ENCODE data around the gene CLCN1.

Gene CLCN1

DNA sequence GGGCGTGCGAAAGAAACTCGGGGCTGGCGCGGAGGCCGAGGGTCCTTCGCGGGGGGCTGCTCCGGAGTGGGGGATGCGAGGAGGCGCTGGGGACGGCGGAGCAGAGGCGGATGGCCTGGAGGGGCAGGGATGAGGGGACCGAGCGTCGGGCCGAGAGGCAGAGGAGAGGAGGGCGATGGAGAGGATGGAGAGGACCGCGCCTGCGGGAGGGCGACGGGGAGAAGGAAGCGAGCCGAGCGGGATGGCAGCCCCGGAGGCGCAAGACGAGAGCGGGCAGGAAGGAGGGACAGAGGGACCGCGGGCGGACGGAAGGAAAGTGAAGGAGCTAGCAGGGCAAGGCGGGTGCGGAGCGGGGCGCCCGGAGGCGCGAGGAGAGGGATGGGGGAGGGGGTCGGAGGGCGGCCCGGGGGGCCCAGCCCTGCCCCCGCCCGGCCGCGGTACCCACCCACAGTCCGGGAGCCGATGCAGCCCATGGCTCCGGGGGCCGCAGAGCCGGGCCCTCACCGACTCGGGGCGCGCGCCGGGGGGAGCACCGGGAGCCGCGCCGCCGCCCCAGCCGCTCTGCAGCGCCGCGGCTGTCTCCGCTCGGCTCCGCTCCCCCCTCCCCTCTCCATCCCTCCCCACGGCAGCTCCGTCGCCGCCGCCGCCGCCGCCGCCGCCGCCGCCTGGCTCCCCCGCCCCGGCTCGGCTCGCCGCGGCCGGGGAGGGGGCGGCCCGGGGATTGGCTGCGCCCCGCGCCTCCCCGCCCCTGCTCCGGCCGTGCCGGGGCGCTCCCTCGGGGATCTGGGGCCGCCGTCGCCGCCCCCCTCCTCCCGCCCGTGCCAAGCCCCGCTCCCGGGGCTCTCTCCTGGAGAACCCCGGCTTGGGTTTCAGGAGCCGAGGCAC, 46.5 kb downstream of the CLCN1 start, which contains the start of gene FAM131B:
FAM131B (minus strand) TSS at position 583 of the 885 bp plus-strand sequence; CDS start at position 473, 110 bp downstream.
- no peak for DNase-seq (ENCODE audit: low read depth in 2 of 3, low spot score in 2 of 3)

DNA sequence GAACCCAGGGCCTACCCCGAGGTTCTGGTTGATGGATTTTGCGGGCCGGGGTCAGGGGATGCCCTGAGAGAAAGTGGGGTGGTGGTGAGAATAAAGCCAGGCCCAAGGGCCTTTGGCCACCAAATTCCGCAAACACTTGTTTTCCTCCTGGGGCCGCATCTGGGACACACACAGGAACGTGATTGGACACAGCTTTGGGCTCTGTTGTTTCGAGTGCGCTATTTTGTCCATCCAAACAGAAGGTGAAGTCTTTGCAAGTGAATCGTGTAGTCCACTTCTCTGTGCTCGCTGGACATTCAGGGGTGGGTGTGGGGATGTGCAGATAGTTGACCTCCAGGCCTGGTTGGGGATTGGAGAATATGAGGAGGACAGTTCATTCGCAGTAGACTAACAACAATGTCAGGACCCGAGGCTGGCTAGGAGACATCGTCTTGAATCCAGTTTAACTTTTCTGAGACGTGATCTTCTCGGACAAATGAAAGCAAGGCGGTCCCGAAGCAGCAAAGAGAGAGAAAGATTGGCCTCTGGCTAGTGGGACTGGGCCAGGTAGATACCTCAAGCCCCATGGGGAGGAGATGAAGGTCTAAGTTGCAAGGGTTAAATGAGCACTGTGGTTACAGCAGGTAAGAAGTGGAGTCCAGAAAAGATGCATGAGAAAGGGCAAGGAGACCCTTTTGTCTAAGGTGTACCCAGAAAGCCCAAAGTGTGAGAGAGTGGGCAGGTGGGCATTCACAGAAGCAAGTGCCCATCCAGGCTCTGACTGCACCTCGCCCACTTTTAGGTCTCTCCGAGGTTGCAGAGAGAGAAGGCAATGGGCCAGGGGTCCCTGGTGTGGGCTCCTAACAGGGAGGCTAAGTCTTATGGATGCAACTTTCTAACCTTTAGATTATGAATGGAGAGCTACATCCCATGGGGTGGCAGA, 47.4 kb downstream of the CLCN1 start:
- DNase-seq (ENCODE audit: low read depth in 2 of 3, low spot score in 2 of 3), result no peak

DNA sequence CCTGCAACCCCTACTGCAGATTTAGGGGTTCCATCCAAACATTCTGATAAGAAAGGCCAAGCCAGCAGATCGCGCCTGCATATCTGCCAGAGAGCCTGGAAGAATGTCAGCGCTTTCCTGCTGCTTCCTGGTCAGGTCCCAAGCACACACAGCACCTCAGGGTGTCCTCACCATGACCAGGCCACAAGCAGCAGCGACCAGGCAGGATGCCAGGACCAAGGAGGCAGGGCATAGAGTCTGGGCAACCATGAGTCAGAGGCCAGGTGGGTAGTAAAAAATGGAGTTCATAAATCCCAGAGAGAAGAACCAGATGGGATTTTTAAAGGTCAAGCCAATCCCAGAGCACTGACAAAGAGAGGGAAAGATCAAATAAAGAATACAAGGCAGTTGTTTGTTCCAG, 52.1 kb downstream of the CLCN1 start:
- DNase-seq (ENCODE audit: low read depth in 2 of 3, low spot score in 2 of 3), result no peak

DNA sequence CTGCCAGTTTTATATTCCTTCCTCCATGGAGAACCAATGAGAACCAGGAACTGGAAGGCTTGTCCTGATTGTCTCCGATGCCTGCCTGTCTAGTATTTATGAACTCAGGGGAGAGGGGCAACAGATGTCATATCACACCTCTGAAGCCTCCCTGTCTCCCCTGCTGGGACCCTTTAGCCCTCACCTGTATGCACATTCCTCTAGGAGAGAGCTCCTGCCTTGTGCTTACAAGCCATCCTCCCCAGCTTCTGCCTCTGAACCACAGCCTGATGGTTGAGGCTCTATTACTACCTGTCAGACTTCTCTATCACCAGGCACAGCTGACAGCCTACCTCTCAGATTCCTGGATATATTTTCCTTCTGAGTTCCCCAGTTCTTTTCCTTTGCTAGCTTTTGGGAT, 52.5 kb downstream of the CLCN1 start:
- no peak for DNase-seq (ENCODE audit: low read depth in 2 of 3, low spot score in 2 of 3)

DNA sequence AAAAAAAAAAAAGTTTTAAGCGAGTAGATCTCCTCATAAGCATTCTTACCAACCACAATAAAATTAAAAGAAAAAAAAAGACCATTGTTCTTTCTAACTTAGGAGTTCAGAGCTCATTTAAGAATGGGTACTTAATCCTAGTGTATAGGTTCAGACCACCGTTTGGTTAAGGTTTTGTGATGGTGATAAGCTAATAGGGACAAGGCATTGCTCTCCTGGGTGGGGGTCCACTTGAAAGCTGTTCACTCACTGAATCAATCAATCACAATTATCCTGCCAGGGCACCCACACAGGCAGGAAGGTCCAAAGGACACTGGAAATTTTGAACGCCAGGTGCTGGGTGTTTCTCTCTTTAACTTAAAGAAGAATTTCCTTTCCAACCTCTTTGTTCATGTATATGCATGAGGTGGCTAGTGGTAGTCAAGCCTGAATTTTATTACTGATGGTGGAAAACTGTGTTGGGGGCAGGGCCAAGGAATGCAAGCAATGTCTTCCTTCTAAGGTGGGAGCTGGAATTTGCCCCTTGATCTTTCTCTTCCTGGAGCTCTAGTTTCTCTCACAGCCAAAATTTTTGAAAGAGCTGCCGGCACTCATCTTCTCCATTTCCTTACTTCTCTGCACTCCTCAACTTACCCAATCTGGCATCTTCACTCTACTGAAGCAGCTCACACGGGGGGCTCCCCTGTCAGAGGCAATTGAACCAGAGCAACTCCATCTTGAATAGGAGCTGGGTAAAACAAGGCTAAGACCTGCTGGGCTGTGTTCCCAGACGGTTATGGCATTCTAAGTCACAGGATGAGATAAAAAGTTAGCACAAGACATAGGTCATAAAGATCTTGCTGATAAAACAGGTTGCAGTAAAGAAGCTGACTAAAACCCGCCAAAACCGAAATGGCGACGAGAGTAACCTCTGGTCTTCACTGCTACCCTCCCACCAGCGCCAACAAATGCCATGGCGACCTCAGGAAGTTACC, 54.1 kb downstream of the CLCN1 start:
- no peak for DNase-seq (ENCODE audit: low read depth in 2 of 3, low spot score in 2 of 3)

DNA sequence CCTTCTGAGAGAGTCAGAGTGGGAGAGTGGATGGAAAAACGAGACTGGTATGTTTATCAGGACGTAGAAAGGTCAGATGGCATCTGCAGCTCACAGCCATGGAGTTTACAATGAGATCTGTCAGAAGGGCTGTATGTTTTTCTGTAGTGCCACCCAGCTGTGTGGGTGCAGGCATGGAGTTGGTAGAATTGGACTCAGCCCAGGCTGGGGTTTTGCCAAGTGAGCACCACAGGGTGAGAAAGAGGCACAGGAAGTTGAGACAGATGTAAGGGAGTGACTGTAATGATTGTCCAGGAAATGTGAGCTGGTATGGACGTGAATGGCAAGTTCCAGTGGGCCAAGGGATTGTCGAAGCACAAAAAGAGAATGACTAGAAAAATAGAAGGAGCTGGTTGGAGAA, 56.2 kb downstream of the CLCN1 start:
- peak in 1 of 3 experiments; percentile 23 for DNase-seq (ENCODE audit: low read depth in 2 of 3, low spot score in 2 of 3)

DNA sequence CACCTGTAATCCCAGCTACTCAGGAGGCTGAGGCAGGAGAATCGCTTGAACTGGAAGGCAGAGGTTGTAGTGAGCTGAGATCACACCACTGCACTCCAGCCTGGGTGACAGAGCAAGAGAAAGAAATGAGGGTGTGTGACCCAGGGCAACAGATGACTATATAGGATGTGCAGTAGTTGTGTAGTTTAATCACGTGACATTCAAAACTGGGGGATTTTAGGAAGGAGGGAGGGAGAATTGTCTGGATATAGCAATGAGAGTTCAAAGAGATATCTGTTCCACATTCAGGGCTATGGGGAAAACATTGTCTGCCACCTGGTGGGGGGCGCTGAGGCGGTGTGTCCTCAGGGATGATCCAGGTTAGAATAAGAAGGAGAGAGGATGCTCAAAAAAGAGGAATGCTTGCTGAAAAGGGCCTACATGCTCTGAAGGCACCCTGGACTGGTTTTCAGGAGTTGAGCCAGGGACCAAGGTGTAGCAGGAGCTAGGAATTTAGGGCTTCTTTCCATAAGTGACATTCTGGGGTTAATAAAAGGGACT, 57.4 kb downstream of the CLCN1 start:
- no peak for DNase-seq (ENCODE audit: low read depth in 2 of 3, low spot score in 2 of 3)

DNA sequence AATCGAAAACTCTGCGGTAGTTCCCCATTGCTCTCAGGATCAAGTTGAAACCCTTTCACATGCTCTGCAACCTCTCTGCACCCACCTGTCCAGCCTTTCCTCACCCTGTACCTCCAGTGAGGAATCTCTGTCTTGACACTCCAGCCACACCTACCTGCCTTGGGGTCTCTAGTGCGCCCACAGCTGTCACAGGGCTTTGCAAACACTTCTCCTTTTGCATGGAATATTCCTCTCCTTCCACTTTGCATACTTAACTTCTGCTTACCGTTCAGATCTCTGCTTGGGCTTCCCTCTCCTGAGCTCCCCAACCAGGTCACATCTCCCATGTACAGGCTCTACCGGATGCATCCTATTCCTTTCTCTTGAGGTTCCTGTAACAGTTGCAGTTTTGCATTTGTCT, 58.6 kb downstream of the CLCN1 start:
- no peak for DNase-seq (ENCODE audit: low read depth in 2 of 3, low spot score in 2 of 3)

DNA sequence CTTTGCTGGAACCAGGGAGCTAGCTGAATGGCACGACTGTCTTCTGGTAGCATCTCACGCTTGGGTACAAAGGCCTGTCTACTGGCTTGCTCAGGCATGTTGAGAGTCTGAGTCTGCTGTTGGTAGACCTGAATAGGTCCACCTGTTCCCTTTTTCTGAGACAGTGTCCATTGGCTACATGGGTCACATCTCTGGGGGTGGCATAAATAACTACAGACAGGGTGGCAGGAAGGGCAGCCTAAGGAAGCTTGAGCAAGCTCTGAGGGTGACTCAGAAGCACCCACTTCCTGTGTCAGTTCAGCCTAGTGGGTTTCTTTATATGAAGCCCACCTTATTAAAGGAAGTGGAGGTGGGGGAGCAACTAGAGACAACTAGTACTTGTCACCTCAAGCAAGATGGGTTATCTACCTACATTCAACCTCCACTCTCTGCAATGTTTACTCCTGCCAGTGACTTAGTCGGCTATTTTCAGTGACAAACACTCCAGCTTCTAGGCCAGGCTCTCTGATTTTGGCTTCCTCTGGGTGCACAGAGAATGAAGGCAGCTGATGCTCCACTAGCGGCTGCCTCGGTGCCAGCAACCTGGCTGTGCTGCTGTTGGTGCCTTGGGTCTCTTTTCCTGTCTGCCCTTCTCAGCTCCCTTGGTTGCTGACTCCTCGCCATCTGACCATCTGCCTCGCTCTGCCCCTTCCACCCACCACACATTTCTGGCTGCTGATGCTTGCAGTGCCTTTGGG, 59.6 kb downstream of the CLCN1 start:
- peak in 1 of 3 experiments; percentile 21 for DNase-seq (ENCODE audit: low read depth in 2 of 3, low spot score in 2 of 3)

DNA sequence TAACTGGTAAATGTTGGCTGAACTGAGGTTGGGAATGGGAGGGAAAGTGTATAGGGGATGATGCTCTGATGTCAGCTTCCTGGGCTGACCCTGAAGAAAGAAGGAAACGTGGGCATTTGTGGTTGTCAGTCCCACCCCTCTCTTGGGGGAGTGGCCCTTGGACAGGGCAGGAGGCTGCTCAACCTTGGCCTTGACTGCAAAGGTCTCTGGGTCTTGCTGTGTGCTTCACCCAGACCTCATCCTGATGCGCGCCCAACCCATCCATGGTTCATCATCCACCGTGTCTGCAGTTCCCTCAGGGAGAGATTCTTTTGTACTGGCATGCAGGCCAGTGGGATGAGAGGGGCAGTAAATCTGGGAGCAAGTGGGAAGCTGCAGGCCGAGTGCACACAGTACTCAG, 60.5 kb downstream of the CLCN1 start:
- DNase-seq (ENCODE audit: low read depth in 2 of 3, low spot score in 2 of 3), result no peak

DNA sequence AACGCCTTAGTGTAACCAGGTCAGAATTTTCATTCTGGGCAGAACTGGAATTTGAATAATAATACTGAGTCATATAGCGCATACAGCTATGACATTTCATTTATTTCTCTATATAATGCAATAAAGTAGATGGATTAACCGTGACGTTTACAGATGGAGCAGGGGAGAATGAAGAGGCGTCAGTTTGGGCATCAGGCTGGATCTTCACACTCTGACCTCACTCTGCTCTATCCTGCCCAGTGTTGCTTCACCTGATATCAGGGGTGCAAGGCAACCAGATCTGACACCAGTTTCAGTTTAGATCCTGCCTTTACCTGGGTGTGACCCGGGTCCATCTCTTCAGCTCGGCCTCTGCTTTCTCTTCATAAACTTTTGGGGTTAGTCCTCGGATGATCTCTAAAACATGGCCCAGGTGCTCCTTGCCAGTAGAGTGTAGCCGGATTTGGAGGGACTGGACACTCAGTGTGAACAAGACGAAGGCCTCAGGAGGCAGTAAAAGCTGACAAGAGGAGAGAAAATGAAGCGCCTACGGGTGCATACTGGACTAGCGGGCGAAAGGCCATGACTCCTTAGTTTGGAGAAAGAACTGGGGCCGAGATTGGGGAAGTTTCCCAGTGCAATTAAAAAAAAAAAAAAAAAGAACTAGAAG, 63.8 kb downstream of the CLCN1 start:
- DNase-seq (ENCODE audit: low read depth in 2 of 3, low spot score in 2 of 3), result no peak

DNA sequence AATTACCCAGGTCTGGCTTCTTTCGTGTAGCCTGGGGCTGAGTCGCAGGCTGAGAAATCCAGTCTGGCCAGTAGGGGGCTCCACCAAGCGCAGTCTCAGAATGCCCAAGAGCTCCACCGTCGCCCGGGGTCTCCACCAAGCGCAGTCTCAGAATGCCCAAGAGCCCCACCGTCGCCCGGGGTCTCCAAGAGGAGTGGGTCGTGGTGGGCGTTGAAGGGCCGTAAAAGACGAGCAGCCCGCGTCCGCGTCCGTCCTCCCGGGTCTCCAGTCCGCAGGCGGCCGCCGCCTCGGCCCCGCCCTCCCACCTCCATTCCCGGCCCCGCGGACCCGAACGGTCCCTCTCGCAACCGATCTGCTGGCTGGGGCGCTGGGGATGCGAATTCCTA, 64.3 kb downstream of the CLCN1 start:
- peak; percentile 68 to 89 (median 86) for DNase-seq (ENCODE audit: low read depth in 2 of 3, low spot score in 2 of 3)

DNA sequence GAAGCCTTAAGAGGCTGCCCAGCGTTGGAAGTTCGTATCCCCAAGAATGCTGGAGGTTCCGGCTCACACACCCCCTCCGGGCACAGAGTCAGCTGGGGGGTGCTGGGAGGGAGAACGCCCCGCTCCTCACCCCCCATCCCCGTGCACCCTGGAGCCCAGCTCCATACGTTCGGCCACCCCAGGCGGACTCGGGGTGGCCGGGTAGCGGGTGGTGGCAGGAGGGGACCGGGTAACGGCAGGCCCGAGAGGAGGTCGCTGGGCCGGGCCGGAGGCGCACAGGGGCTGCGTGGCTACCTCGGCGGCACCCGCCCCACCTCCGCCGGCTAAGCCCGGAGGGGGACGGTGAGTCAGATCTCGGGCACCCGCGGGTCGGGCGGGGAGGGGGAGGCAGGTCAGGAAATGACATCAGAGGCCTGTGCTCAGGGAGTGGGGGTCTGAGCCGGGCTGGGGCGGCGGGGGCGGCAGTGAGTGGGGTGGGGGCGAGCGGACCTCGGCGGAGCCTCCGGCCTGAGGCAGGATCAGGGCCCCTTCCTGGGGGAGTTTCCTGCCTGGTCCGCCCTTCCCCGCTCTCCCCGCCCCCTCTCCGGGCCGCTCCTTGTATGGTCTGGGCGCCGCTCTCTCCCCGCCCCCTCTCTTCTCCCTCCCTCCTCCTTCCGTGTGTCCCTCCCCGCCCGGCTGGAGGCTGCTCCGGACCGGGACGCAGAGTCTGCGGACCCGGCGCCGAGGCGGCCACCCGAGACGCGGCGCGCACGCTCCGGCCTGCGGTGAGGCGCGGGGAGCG, 64.9 kb downstream of the CLCN1 start, which contains the start of gene ZYX:
ZYX (plus strand) TSS at position 700 of the 781 bp plus-strand sequence. CDS start 227 bp downstream, outside the sequence.
- peak; percentile 64 to 83 (median 74) for DNase-seq (ENCODE audit: low read depth in 2 of 3, low spot score in 2 of 3)

DNA sequence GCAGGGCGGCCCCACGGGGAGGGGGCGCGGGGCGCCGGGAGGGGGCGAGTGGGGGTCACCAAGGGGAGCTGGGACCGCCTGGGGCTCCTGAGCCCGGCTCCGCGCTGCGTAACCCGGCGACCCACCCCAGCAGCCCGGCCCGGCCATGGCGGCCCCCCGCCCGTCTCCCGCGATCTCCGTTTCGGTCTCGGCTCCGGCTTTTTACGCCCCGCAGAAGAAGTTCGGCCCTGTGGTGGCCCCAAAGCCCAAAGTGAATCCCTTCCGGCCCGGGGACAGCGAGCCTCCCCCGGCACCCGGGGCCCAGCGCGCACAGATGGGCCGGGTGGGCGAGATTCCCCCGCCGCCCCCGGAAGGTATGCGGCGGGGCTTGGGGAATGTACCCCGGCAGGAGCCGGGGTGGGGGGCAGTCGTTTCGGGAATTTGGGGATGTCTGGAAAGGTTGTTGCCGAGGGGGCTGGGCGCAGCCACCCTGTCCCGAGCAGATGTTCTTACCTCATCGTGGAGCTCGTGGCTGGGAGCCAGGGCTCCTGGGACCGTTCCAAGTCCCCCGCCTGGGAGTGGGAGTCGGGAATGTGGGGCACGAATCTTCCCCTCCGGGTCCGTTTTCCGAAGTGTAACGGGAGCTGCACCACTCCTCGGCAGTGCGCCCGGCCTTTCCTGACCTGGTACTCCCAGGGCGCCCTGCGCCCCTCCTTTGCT, 65.7 kb downstream of the CLCN1 start:
- DNase-seq (ENCODE audit: low read depth in 2 of 3, low spot score in 2 of 3), result no peak

DNA sequence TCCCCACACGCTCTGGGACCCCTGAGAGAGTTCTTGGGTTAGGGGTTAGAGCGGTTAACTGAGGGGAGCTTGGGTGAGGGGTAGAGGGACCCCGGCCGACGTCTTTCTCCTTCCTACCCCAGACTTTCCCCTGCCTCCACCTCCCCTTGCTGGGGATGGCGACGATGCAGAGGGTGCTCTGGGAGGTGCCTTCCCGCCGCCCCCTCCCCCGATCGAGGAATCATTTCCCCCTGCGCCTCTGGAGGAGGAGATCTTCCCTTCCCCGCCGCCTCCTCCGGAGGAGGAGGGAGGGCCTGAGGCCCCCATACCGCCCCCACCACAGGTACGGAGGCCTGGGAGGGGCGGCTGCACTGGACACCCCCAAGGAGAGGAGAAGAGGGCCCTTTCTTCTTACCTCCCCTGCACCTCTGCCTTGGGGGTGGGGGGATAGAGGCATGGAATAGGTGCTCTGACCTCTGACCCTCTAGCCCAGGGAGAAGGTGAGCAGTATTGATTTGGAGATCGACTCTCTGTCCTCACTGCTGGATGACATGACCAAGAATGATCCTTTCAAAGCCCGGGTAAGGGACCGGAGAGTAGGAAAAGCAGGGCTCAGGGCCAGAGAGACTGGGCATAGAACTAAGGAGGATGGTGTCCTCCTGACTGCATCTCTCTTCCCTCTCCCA, 66.3 kb downstream of the CLCN1 start:
- DNase-seq (ENCODE audit: low read depth in 2 of 3, low spot score in 2 of 3), result no peak

DNA sequence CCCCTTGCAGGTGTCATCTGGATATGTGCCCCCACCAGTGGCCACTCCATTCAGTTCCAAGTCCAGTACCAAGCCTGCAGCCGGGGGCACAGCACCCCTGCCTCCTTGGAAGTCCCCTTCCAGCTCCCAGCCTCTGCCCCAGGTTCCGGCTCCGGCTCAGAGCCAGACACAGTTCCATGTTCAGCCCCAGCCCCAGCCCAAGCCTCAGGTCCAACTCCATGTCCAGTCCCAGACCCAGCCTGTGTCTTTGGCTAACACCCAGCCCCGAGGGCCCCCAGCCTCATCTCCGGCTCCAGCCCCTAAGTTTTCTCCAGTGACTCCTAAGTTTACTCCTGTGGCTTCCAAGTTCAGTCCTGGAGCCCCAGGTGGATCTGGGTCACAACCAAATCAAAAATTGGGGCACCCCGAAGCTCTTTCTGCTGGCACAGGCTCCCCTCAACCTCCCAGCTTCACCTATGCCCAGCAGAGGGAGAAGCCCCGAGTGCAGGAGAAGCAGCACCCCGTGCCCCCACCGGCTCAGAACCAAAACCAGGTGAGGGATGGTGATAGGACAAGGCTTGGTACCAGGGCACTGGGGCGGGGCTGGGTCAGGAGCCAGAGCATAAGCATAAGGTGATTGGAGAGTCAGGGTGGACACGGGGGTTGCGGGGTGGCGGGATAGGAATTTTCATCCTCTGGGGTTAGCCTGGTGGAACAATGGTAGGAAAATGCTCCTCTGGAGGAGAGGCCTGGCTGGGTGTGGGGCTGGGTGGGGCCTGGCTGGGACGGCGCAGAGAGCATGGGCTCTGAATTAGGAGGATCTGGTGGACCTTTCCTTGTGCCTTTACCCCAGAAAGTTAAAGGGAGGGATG, 67.1 kb downstream of the CLCN1 start:
- no peak for DNase-seq (ENCODE audit: low read depth in 2 of 3, low spot score in 2 of 3)

Measured in activated CD8-positive, alpha-beta memory T cell treated with anti-CD3 and anti-CD28 coated beads for 48 hours (primary cell).